Fibroblast of peridontal ligament (primary cell): ENCODE results near the gene TUBB2A.

Experiments
- DNase-seq: peaks from one replicate; pipeline ENCODE4 v3.0.0-alpha.2; 2010; ENCODE audit errors: extremely low read depth

TUBB2A gene

GRCh38 chr6:3124667-3125066 is 32.7 kb downstream of the TUBB2A start:
- DNase-seq: no peak

- no peak for DNase-seq
Observed at GRCh38 chr6:3122823-3123182, 34.5 kb downstream of the TUBB2A start.

GRCh38 chr6:3120765-3121089 is 36.6 kb downstream of the TUBB2A start:
- DNase-seq: no peak

- peak; percentile 37 for DNase-seq
Observed at GRCh38 chr6:3119040-3119723, 38.2 kb downstream of the TUBB2A start.

- peak; percentile 88 for DNase-seq
Observed at GRCh38 chr6:3118353-3119039, 38.8 kb downstream of the TUBB2A start, which contains the start of gene BPHL. BPHL (plus strand) TSS chr6:3118711; CDS start chr6:3118741, 30 bp downstream.

- DNase-seq: no peak
Observed at GRCh38 chr6:3117912-3118352, 39.4 kb downstream of the TUBB2A start.

- DNase-seq: no peak
Observed at GRCh38 chr6:3114377-3114776, 43.0 kb downstream of the TUBB2A start.

GRCh38 chr6:3109761-3110160 is 47.6 kb downstream of the TUBB2A start:
- no peak for DNase-seq

- DNase-seq: no peak
Observed at GRCh38 chr6:3108746-3109414, 48.5 kb downstream of the TUBB2A start.
